Omental fat pad (tissue), 4 donors: ENCODE results near the gene UBE2K. TPM values are rescaled to one million over a fixed set of nuclear protein-coding genes. Genes with fewer than 3 reads are reported as not detected.
A peak's percentile ranks its signal among the peaks of the same experiment; 100 is the strongest.
"Not testable (repeated sequence)": the region's sequence is repeated elsewhere in the genome, so short reads cannot be mapped to it uniquely, and the experiment has no call there.

Experiments
- ATAC-seq: fragments of 150-250 bp; one replicate; pipeline ENCODE4 v1.9.1; 2016; ENCODE audit warnings: mild to moderate bottlenecking, moderate library complexity; ENCODE audit not compliant: low FRiP score
- DNase-seq: peaks from one replicate; pipeline ENCODE4 v3.0.0-alpha.2; 2019; ENCODE audit warnings: low spot score
- total RNA-seq, 4 donors: library from RNA; depleted of rRNA; stranded (reverse); fragments of >200 nt; gene quantifications; one replicate each; pipeline ENCODE4 v1.1.0, GENCODE V29; 2016
- TF ChIP-seq, protein P1 (sequence below), 3 donors: fragments of 450-650 bp; IDR thresholded peaks; one replicate each; pipeline ENCODE4 v1.5.1; 2016 to 2017; ENCODE audit warnings: antibody characterized with exemption in 3 of 3, mild to moderate bottlenecking in 3 of 3, moderate library complexity in 2 of 3

UBE2K gene
- total RNA-seq, 4 donors from 2014 or later: 19.7 to 33.3 (median 25.8) TPM

DNA sequence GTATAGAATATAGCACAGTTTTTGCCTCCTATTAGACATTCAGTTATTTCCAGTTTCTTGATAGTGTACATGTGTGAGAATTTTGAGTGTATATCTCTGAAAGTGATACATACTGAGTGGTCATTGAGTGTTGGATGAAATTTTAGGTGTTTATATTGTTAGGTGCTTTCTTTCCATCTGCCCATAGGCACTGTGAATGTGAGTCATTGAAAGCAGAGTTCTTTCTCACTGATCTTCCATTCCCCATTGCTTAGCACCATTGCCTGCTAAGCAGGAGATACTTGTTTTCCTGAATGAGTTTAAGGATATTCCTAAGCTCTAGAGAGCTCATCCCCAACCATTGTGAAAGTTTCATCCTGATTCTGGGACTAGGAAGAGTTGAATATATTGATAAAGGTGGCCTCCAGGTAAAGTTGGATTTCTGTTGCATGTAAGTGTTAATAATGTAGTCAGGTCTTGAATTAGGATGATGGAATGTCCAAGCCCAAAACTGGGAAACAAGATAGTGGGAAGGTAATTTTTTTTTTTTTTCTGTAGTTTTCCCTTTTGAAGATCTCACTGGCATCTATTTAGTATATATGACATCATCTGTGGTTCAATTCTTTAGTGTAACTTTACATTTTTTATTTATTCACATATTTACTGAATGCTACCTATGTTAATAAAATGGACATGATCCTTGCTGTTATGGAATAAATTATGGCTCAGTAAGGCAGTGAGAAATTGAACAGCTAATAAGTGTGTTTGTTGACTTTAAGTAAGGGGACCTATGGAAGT, 22.1 kb downstream of the UBE2K start:
- ATAC-seq (no peak), DNase-seq (no peak)
- TF ChIP-seq, protein P1, sequence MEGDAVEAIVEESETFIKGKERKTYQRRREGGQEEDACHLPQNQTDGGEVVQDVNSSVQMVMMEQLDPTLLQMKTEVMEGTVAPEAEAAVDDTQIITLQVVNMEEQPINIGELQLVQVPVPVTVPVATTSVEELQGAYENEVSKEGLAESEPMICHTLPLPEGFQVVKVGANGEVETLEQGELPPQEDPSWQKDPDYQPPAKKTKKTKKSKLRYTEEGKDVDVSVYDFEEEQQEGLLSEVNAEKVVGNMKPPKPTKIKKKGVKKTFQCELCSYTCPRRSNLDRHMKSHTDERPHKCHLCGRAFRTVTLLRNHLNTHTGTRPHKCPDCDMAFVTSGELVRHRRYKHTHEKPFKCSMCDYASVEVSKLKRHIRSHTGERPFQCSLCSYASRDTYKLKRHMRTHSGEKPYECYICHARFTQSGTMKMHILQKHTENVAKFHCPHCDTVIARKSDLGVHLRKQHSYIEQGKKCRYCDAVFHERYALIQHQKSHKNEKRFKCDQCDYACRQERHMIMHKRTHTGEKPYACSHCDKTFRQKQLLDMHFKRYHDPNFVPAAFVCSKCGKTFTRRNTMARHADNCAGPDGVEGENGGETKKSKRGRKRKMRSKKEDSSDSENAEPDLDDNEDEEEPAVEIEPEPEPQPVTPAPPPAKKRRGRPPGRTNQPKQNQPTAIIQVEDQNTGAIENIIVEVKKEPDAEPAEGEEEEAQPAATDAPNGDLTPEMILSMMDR (IDR thresholded peaks at IDR 0.05): no peak

DNA sequence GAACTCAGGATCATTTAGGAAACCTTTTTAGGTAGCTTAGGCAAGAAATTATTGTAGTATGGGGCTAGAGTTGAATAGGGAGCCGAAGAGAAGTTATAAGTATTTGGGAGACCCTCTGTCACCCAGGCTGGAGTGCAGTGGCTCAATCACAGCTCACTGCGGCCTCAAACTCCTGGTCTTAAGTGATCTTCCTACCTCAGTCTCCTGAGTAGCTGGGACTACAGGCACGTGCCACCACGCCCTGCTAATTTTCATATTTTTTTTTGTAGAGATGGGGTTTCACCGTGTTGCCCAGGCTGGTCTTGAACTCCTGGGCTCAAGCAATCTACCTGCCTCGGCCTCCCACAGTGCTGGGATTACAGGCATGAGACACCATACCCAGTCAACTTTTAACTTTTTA, 23.3 kb downstream of the UBE2K start:
- not testable (repeated sequence) for ATAC-seq, DNase-seq

DNA sequence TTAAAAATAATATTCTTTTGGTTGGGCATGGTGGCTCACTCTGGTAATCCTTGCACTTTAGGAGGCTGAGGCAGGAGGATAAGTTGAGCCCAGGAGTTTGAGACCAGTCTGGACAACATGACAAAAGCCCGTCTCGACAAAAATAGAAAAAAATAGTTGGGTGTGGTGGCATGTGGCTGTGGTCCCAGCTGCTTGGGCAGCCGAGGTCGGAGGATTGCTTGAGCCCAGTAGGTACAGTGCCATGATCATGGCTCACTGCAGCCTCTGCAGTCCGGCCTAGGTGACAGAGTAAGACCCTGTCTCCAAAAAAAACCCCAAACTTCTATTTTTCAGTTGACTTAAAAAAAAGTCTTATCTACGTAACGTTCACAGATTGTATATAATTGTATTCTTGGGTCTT, 23.9 kb downstream of the UBE2K start:
- TF ChIP-seq, protein P1 (IDR thresholded peaks at IDR 0.05): no peak
- ATAC-seq (no peak), DNase-seq (no peak)

DNA sequence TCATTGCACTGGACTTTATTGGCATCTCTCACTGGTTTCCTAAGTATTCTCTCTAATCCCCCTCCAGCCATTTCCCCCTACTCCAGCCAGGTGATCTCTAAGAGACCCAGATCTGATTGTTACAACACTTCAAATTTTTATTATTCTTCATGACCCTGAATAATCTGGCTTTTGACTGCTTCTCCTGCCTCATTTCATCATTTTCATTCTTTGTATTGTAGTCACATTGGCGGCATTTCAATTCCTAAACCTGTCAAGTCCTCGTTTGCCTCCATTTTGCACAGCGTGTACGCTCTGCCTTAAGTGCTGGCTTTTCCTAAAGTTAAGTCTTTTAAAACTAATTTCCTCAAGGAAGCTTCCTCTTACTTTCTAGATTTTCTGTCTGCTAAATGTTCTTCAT, 31.6 kb downstream of the UBE2K start:
- ATAC-seq (peak; percentile 28), DNase-seq (no peak)
- TF ChIP-seq, protein P1 (IDR thresholded peaks at IDR 0.05): no peak

DNA sequence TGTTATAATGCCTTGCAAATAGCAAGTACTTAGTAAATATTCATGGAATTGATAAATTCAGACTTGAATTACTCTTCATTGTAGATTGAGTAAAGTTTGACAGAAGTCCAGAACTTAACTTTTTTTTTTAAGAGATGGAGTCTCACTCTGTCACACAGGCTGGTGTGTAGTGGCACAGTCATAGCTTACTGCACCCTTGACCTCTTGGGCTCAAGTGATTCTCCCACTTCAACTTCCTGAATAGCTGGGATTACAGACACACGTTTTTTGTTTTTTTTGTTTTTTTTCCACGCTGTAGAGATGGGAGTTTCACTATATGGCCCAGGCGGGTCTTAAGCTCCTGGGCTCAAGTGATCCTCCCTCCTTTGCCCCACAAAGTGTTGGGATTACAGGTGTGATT, 32.1 kb downstream of the UBE2K start:
- ATAC-seq (no peak), DNase-seq (no peak)
- TF ChIP-seq, protein P1 (IDR thresholded peaks at IDR 0.05): no peak

DNA sequence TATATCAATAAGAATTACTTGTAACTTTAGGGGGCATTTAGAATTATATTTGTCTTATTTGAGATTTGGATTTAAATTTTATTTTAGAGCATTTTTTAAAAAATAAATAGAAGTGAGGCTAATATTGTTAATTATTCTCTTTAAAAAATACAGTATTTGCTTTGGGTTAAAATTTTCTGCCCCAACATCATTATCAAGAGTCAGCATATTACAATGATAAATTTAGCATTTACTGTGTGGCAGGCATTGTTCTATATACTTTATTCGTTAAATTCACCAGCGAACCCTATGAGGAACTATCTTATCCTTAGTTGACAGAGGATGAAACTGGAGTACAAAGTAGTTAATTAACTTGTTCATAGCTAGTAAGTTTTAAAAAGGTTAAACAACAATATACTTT, 34.0 kb downstream of the UBE2K start:
- TF ChIP-seq, protein P1 (IDR thresholded peaks at IDR 0.05): no peak

DNA sequence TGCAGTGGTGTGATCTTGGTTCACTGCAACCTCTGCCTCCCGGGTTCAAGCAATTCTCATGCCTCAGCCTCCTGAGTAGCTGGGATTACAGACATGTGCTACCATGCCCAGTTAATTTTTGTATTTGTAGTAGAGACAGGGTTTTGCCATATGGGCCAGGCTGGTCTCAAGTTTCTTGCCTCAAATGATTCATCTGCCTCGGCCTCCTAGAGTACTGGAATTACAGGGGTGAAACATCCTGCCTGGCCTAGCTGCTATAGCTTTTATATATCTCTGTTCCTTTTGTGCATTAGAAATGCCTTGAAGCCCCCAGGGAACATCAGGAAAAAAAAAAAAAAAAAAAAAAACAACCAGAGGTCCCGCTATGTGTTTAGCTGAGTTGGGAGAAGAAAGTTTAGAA, 34.8 kb downstream of the UBE2K start:
- TF ChIP-seq, protein P1 (IDR thresholded peaks at IDR 0.05): no peak
- no peak for ATAC-seq
- no peak for DNase-seq

More for the DNA sequence above, 34.0 kb downstream of the UBE2K start:
- no peak for DNase-seq
- ATAC-seq: no peak

DNA sequence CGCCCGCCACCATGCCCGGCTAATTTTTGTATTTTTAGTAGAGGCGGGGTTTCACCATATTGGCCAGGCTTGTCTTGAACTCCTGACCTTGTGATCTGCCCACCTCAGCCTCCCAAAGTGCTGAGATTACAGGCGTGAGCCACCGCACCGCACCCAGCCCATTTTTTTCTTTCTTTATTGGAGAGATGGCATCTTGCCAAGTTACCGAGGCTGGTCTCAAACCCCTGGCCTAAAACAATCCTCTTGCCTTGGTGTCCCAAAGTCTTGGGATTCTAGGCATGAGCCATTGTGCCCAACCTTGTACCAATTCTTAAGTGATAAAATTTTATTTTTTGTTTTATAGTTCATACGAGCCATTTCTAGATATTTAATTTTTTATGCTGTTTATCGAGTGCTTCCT, 41.7 kb downstream of the UBE2K start:
- not testable (repeated sequence) for DNase-seq, ATAC-seq
